GM12878 (cell line): Measurements from ENCODE around the gene NKAIN4. TPM values are rescaled to one million over a fixed set of nuclear protein-coding genes. Genes with fewer than 3 reads are reported as not detected.

ENCODE experiments used
- ATAC-seq: fragments of 200-7000 bp; cut with Tn5 transposase; 3 replicates; pipeline ENCODE4 v1.9.1; 2020; ENCODE audit warnings: mild to moderate bottlenecking, moderate library complexity
- BruUV-seq: library from RNA; stranded (reverse); fragments of 400-500 nt; replicated peaks from 2 replicates; lab custom pipeline; 2021; lab: Mats Ljungman, UMichigan
- CTCF ChIA-PET: fragments of 300-600 bp; sonication (Branson Sonifier 250); formaldehyde crosslinking; extraction: SDS; loops from one replicate; lab custom pipeline; 2021; ENCODE audit warnings: inconsistent platforms; lab: Yijun Ruan, JAX
- POLR2A ChIA-PET: fragments of 350-600 bp; formaldehyde crosslinking; extraction: SDS; loops from one replicate; lab custom pipeline; 2021; ENCODE audit warnings: inconsistent platforms; lab: Charles Lee
- RAD21 ChIA-PET: fragments of 300-600 bp; sonication (Branson Sonifier 250); formaldehyde crosslinking; loops from one replicate; lab custom pipeline; 2023; ENCODE audit warnings: antibody characterized with exemption; ENCODE audit not compliant: unreplicated experiment; lab: Charles Lee
- SMC1A ChIA-PET: fragments of 300-600 bp; sonication (Branson Sonifier 250); formaldehyde crosslinking; loops from one replicate; lab custom pipeline; 2023; ENCODE audit not compliant: unreplicated experiment, uncharacterized antibody; lab: Charles Lee
- DNase-seq: peaks from one replicate; pipeline ENCODE4 v3.0.0-alpha.2; 2011; ENCODE audit warnings: low read depth, low spot score
- FAIRE-seq: peaks from 3 replicates; lab custom pipeline; 2011; peaks lifted over from hg19 to GRCh38; lab: Jason Lieb, UNC
- H2AFZ ChIP-seq: 2 replicates; pipeline ENCODE4 v1.6.0; 2011; ENCODE audit warnings: low read depth, low read length, control low read depth; ENCODE audit not compliant: control insufficient read depth
- H3K27ac ChIP-seq: 2 replicates; pipeline ENCODE4 v1.5.1; 2011; ENCODE audit warnings: control low read depth; ENCODE audit not compliant: control insufficient read depth, insufficient read depth
- H3K27me3 ChIP-seq, 2 experiments: replicated peaks in 1 of 2; 2 replicates each; pipeline versions ENCODE4 v1.6.0 to v1.6.1; 2011; ENCODE audit warnings: low read length in 1 of 2; ENCODE audit not compliant: control insufficient read depth in 2 of 2, insufficient read depth in 2 of 2
- H3K36me3 ChIP-seq, 2 experiments: 2 replicates each; pipeline ENCODE4 v1.5.1; 2011; ENCODE audit warnings: low read length in 1 of 2; ENCODE audit not compliant: control insufficient read depth in 2 of 2, insufficient read depth in 2 of 2
- H3K4me1 ChIP-seq: 2 replicates; pipeline ENCODE4 v1.6.1; 2011; ENCODE audit warnings: mild to moderate bottlenecking, low read length, moderate library complexity, mixed read lengths; ENCODE audit not compliant: control insufficient read depth, insufficient read depth
- H3K4me2 ChIP-seq: 2 replicates; pipeline ENCODE4 v1.6.0; 2011; ENCODE audit warnings: control low read depth; ENCODE audit not compliant: control insufficient read depth, insufficient read depth
- H3K4me3 ChIP-seq: fragments of 200-600 bp; sonication (generic); 2 replicates; pipeline ENCODE4 v1.5.1; 2016
- H3K79me2 ChIP-seq: 2 replicates; pipeline ENCODE4 v1.6.0; 2011; ENCODE audit warnings: low read length; ENCODE audit not compliant: control insufficient read depth, insufficient read depth
- H3K9ac ChIP-seq: 2 replicates; pipeline ENCODE4 v1.8.0; 2011; ENCODE audit warnings: low read length, control low read depth, mixed read lengths; ENCODE audit not compliant: control insufficient read depth, insufficient read depth
- H3K9me3 ChIP-seq: replicated peaks from 3 replicates; pipeline ENCODE4 v1.5.1; 2011; ENCODE audit warnings: mild to moderate bottlenecking, low read length; ENCODE audit not compliant: control insufficient read depth, insufficient read depth
- H4K20me1 ChIP-seq: 2 replicates; pipeline ENCODE4 v1.6.0; 2011; ENCODE audit not compliant: control insufficient read depth, insufficient read depth
- CBX3 ChIP-seq: fragments of 200-600 bp; sonication (generic); IDR thresholded peaks from 2 replicates; pipeline ENCODE4 v1.6.1; 2016; ENCODE audit warnings: low read depth, borderline replicate concordance
- HDGF ChIP-seq: fragments of 450-650 bp; IDR thresholded peaks from 2 replicates; pipeline ENCODE4 v1.6.1; 2016; ENCODE audit warnings: antibody characterized with exemption
- MYC ChIP-seq: IDR thresholded peaks from 2 replicates; pipeline ENCODE4 v1.6.1; 2011; ENCODE audit warnings: mild to moderate bottlenecking, low read length, moderate library complexity, inconsistent platforms; ENCODE audit not compliant: insufficient read depth, insufficient replicate concordance, insufficient read length, severe bottlenecking
- POLR2A ChIP-seq: IDR thresholded peaks from 2 replicates; pipeline ENCODE4 v1.6.1; 2011; ENCODE audit warnings: low read depth, mild to moderate bottlenecking, low read length
- RUNX3 ChIP-seq: IDR thresholded peaks from 2 replicates; pipeline ENCODE4 v1.6.1; 2012; ENCODE audit warnings: low read length, inconsistent platforms
- SP1 ChIP-seq: IDR thresholded peaks from one replicate; pipeline ENCODE4 v1.6.1; 2011; ENCODE audit warnings: low read depth, low read length
- TCF12 ChIP-seq: IDR thresholded peaks from 2 replicates; pipeline ENCODE4 v1.6.1; 2011; ENCODE audit warnings: low read depth, mild to moderate bottlenecking, low read length
- WGBS: methylation state at CpG from one replicate; pipeline ENCODE4 v1.1.6; 2016; ENCODE audit warnings: low lambda C conversion rate; ENCODE audit not compliant: insufficient replicate concordance, insufficient coverage; ENCODE audit errors: missing lambda C conversion rate; 5-methylcytosine and 5-hydroxymethylcytosine counted together
- in situ Hi-C: fragments of 300-500 bp; cut with MboI; formaldehyde crosslinking; loops from 9 replicates; pipeline ENCODE4 v1.14.3; 2018; ENCODE audit warnings: mixed read lengths
- intact Hi-C: fragments of 100-400 bp; cut with micrococcal nuclease; formaldehyde crosslinking; loops from one replicate; pipeline ENCODE4 v1.14.2; 2022; ENCODE audit not compliant: unreplicated experiment
- polyA plus RNA-seq, 11 experiments: library from polyadenylated mRNA; depleted of rRNA in 4 of 11; unstranded in 6 of 11; stranded (reverse) in 5 of 11; fragments of >200 nt; fragmentation: Nextera tagmentation in 4 of 11; fragmentation: Illumina TruSeq in 1 of 11; extraction: Ambion mirVana in 4 of 11; extraction: Trizol in 1 of 11; gene quantifications; 1 replicate in 1 of 11; 2 replicates in 10 of 11; pipeline versions ENCODE4 v1.2.1 to v1.2.3, GENCODE V29; 2011 to 2016; ENCODE audit warnings: inconsistent platforms in 2 of 11, missing spikeins in 2 of 11, low read depth in 1 of 11
- total RNA-seq, 4 experiments: library from RNA; depleted of rRNA in 3 of 4; stranded (reverse); fragments of >200 nt in 3 of 4; fragmentation: Illumina TruSeq in 1 of 4; extraction: Trizol in 1 of 4; gene quantifications; 2 replicates each; pipeline versions ENCODE4 v1.2.1 to v1.2.3, GENCODE V29; 2013 to 2021
- TF ChIP-seq, protein P1 (sequence below): fragments of 150-350 bp; IDR thresholded peaks from 2 replicates; pipeline ENCODE4 v1.6.1; 2016; ENCODE audit warnings: low read depth, low read length
- TF ChIP-seq, protein P2 (sequence below): IDR thresholded peaks from 2 replicates; pipeline ENCODE4 v1.6.1; 2012; ENCODE audit warnings: low read depth, low read length, improper control_type of control experiment
- TF ChIP-seq, protein P3 (sequence below): IDR thresholded peaks from 2 replicates; pipeline ENCODE4 v1.6.1; 2012; ENCODE audit warnings: low read length, inconsistent platforms

The NKAIN4 gene
- total and polyA plus RNA-seq, 10 of the 15 experiments (the other 5 are each of a cell fraction or from before 2014, with no cell fraction given) = 0.11 TPM; not detected in 9

DNA sequence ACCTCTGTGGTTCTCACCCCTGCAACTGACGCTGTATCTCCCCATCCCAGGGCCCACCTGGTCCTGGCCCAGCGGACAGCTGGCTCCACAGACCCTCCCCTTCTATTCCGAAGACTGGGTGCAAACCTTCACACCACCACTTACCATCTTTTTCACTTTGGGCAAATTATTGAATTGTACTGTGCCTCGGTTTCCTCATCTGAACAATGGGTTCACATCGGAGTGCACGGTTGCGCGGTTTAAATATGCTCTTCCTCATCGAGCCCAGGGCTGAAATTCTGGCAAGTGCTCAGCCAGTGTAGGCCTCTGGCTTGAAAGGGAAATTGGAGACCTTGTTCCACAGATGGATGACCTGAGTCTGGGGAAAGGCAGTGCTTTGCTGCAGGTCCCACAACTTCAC lies 15.5 kb upstream of the NKAIN4 start (continued):
- TF ChIP-seq, protein P1, sequence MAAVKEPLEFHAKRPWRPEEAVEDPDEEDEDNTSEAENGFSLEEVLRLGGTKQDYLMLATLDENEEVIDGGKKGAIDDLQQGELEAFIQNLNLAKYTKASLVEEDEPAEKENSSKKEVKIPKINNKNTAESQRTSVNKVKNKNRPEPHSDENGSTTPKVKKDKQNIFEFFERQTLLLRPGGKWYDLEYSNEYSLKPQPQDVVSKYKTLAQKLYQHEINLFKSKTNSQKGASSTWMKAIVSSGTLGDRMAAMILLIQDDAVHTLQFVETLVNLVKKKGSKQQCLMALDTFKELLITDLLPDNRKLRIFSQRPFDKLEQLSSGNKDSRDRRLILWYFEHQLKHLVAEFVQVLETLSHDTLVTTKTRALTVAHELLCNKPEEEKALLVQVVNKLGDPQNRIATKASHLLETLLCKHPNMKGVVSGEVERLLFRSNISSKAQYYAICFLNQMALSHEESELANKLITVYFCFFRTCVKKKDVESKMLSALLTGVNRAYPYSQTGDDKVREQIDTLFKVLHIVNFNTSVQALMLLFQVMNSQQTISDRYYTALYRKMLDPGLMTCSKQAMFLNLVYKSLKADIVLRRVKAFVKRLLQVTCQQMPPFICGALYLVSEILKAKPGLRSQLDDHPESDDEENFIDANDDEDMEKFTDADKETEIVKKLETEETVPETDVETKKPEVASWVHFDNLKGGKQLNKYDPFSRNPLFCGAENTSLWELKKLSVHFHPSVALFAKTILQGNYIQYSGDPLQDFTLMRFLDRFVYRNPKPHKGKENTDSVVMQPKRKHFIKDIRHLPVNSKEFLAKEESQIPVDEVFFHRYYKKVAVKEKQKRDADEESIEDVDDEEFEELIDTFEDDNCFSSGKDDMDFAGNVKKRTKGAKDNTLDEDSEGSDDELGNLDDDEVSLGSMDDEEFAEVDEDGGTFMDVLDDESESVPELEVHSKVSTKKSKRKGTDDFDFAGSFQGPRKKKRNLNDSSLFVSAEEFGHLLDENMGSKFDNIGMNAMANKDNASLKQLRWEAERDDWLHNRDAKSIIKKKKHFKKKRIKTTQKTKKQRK = no peak

DNA sequence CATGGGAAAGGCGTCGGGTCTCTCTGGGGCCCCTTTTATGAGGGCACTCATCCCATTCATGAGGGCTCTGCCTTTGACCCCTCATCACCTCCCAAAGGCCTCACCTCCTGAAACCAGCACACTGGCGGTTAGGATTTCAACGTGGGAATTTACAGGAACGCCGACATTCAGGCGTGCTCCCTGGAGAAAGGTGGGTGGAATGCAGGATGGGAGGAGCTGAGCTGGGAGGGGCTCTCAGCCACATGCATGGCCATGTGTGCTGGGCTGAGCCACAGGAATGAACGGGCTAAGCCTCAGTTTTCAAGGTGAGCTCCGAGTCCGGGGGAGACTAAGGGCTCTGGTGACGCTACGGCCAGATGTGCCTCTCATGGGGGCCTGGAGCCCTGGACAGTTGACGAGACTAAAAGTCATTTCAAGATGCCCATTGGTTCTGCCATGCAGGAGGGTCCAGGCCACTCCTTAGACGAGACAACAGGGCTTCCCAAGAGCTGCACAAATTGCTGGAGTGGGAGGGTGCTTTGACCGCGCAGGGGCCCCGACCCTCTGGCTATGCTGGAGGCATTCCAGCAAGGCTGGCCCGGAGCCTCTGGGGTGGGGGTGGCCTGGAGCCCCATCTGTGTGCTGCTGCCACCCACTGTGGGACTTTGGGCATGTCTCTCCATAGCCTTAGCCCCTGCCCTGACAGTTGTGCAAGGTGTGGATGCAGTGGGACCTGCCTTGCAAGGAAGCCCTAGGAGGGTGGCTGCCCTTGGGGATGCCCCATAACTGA lies 14.6 kb upstream of the NKAIN4 start:
- ATAC-seq (no peak), FAIRE-seq (no peak), DNase-seq (no peak)
- BruUV-seq = no TSS peak
- ChIA-PET CTCF (no interaction called here), SMC1A (no interaction called here), POLR2A (no interaction called here), RAD21 (no interaction called here)
- intact Hi-C loops = no loop called here
- H3K27ac ChIP-seq = no peak overlapping the region
- no peak overlapping the region for H3K4me3 ChIP-seq
- H3K9ac ChIP-seq = no peak overlapping the region
- H3K4me2 ChIP-seq = no peak overlapping the region
- no peaks in the 10 kb centered on the region for H4K20me1 ChIP-seq
- H2AFZ ChIP-seq = no peak overlapping the region
- 21% methylated on average over 17 of the region's 18 CpGs for WGBS
- in situ Hi-C loops = no loop called here
- no peaks in the 10 kb centered on the region for H3K36me3 ChIP-seq
- H3K27me3 ChIP-seq = no peaks in the 10 kb centered on the region; a peak in 1 of 4 replicates
- TF ChIP-seq HDGF = no peak
- TF ChIP-seq TCF12 = no peak
- TF ChIP-seq, protein P2, sequence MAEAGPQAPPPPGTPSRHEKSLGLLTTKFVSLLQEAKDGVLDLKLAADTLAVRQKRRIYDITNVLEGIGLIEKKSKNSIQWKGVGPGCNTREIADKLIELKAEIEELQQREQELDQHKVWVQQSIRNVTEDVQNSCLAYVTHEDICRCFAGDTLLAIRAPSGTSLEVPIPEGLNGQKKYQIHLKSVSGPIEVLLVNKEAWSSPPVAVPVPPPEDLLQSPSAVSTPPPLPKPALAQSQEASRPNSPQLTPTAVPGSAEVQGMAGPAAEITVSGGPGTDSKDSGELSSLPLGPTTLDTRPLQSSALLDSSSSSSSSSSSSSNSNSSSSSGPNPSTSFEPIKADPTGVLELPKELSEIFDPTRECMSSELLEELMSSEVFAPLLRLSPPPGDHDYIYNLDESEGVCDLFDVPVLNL = no peak
- no peak for TF ChIP-seq CBX3
- TF ChIP-seq SP1 = no peak
- TF ChIP-seq, protein P3, sequence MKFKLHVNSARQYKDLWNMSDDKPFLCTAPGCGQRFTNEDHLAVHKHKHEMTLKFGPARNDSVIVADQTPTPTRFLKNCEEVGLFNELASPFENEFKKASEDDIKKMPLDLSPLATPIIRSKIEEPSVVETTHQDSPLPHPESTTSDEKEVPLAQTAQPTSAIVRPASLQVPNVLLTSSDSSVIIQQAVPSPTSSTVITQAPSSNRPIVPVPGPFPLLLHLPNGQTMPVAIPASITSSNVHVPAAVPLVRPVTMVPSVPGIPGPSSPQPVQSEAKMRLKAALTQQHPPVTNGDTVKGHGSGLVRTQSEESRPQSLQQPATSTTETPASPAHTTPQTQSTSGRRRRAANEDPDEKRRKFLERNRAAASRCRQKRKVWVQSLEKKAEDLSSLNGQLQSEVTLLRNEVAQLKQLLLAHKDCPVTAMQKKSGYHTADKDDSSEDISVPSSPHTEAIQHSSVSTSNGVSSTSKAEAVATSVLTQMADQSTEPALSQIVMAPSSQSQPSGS = no peak
- no peak for TF ChIP-seq POLR2A
- no peak for TF ChIP-seq RUNX3
- no peak for TF ChIP-seq MYC
- H3K79me2 ChIP-seq = peaks cover 13% of the 10 kb centered on the region
- H3K9me3 ChIP-seq = no peaks in the 10 kb centered on the region
- no peaks in the 10 kb centered on the region; the same call in 1 of the 2 replicates for H3K4me1 ChIP-seq
